Aorta (tissue), 5 donors: ENCODE data around the gene SDCBP2. TPM values are rescaled to one million over a fixed set of nuclear protein-coding genes. Genes with fewer than 3 reads are reported as not detected.

Experiments
- ATAC-seq: fragments of 200-7000 bp; cut with Tn5 transposase; one replicate; pipeline ENCODE4 v1.9.1; 2022; ENCODE audit warnings: moderate library complexity; ENCODE audit not compliant: low FRiP score
- DNase-seq, 2 donors: peaks; one replicate each; pipeline ENCODE4 v3.0.0-alpha.2; 2020
- H3K27ac ChIP-seq, 2 donors: one replicate each; pipeline ENCODE4 v1.5.1; 2013; ENCODE audit warnings: low read length in 2 of 2, mild to moderate bottlenecking in 2 of 2, moderate library complexity in 2 of 2, control low read depth in 1 of 2, inconsistent platforms in 1 of 2, low read depth in 1 of 2
- H3K27me3 ChIP-seq, 2 donors: one replicate each; pipeline ENCODE4 v1.6.1; 2013; ENCODE audit warnings: control low read depth in 1 of 2, low read length in 1 of 2, mild to moderate bottlenecking in 1 of 2, moderate library complexity in 1 of 2; ENCODE audit not compliant: insufficient read depth in 2 of 2, control insufficient read depth in 1 of 2
- H3K36me3 ChIP-seq, 2 donors: one replicate each; pipeline ENCODE4 v1.6.1; 2013; ENCODE audit warnings: control low read depth in 1 of 2, low read length in 1 of 2, mild to moderate bottlenecking in 1 of 2; ENCODE audit not compliant: insufficient read depth in 2 of 2, control insufficient read depth in 1 of 2
- H3K4me1 ChIP-seq, 2 donors: one replicate each; pipeline ENCODE4 v1.6.1; 2013; ENCODE audit warnings: low read length in 2 of 2, control low read depth in 1 of 2, mild to moderate bottlenecking in 1 of 2, moderate library complexity in 1 of 2; ENCODE audit not compliant: insufficient read depth in 2 of 2, control insufficient read depth in 1 of 2
- H3K4me3 ChIP-seq, 2 donors: one replicate each; pipeline ENCODE4 v1.5.1; 2013; ENCODE audit warnings: low read length in 2 of 2, control low read depth in 1 of 2, mild to moderate bottlenecking in 1 of 2
- H3K9me3 ChIP-seq: one replicate; pipeline ENCODE4 v1.6.1; 2013; ENCODE audit warnings: mild to moderate bottlenecking, low read length; ENCODE audit not compliant: control insufficient read depth
- WGBS, 2 donors: extraction: QIAGEN DNeasy Blood & Tissue Kit; methylation state at CpG; one replicate each; pipeline ENCODE4 v1.1.7; 2013; 5-methylcytosine and 5-hydroxymethylcytosine counted together
- intact Hi-C, 2 donors: fragments of 100-400 bp; cut with DNase I; formaldehyde crosslinking; loops; one replicate each; pipeline versions ENCODE4 v1.14.2 to v1.15.0; 2022
- polyA plus RNA-seq, 2 donors: library from polyadenylated mRNA; stranded (reverse); fragments of 200-250 nt; gene quantifications; one replicate each; pipeline ENCODE4 v1.2.3, GENCODE V29; 2013
- total RNA-seq, 2 donors: library from RNA; stranded (reverse); fragmentation: NEBNext Ultra II Directional; extraction: Animal tissue kit (Norgen Biotek cat#: 25700); gene quantifications; one replicate each; pipeline ENCODE4 v1.2.1, GENCODE V29; 2021
- donor health status: healthy with polysubstance abuse.
- donor health status: Bipolar disorder and iron deficiency.
- donor health status: DM: no; HTN: no; CAD: no.
- donor health status: DM: no; HTN: no; CAD: no.
- donor health status: DM: yes; HTN: yes; CAD: no.

SDCBP2 gene
- total and polyA plus RNA-seq, 4 donors, result 4.0 to 63.4 (median 6.1) TPM

- Histone ChIP-seq H3K4me3 (no peak overlapping the region), H3K4me1 (no peaks in the 10 kb centered on the region), H3K9me3 (no peaks in the 10 kb centered on the region), H3K27ac (no peak overlapping the region), H3K36me3 (no peaks in the 10 kb centered on the region), H3K27me3 (no peaks in the 10 kb centered on the region)
- DNase-seq, result no peak
- ATAC-seq, result no peak
- intact Hi-C loops, result loop anchor here in 1 of 2 donors (10.0 kb wide), 1 partner anchor 1333 kb away; the partner anchor contains the start of gene NOP56
- whole genome bisulfite sequencing, 2 donors, result 60 to 62% methylated on average over 4 of the region's 4 CpGs
These were observed 7.3 kb downstream of the SDCBP2 start for GRCh38 chr20:1321654-1321939.

GRCh38 chr20:1320902-1321653, 7.9 kb downstream of the SDCBP2 start:
- Histone ChIP-seq H3K27ac (no peak overlapping the region), H3K36me3 (no peaks in the 10 kb centered on the region), H3K4me3 (no peak overlapping the region), H3K27me3 (no peaks in the 10 kb centered on the region), H3K4me1 (no peaks in the 10 kb centered on the region), H3K9me3 (no peaks in the 10 kb centered on the region)
- intact Hi-C loops, result loop anchor here in 1 of 2 donors (10.0 kb wide), 1 partner anchor 1334 kb away; the partner anchor contains the start of gene NOP56
- DNase-seq (peak in 1 of 2 donors; percentile 67), ATAC-seq (no peak)
- WGBS, 2 donors, result 61 to 68% methylated on average over 17 of the region's 17 CpGs

GRCh38 chr20:1320016-1320415, 8.9 kb downstream of the SDCBP2 start:
- Histone ChIP-seq H3K27me3 (no peaks in the 10 kb centered on the region), H3K4me1 (no peaks in the 10 kb centered on the region), H3K36me3 (no peaks in the 10 kb centered on the region), H3K4me3 (no peak overlapping the region), H3K27ac (no peak overlapping the region), H3K9me3 (no peaks in the 10 kb centered on the region)
- ATAC-seq (no peak), DNase-seq (peak; percentile 17 to 58)
- WGBS, 2 donors, result 91 to 93% methylated on average over 6 of the region's 6 CpGs
- intact Hi-C loops, result loop anchor here in 1 of 2 donors (10.0 kb wide), 1 partner anchor 1335 kb away; the partner anchor contains the start of gene NOP56

- ATAC-seq, result no peak
- no peak overlapping the region for H3K27ac ChIP-seq
- no peaks in the 10 kb centered on the region for H3K4me1 ChIP-seq
- no peak overlapping the region for H3K4me3 ChIP-seq
- peak in 1 of 2 donors; percentile 52 for DNase-seq
- no peaks in the 10 kb centered on the region for H3K36me3 ChIP-seq
- H3K27me3 ChIP-seq, result no peaks in the 10 kb centered on the region
- intact Hi-C loops, result no loop called here
- no peaks in the 10 kb centered on the region for H3K9me3 ChIP-seq
- WGBS, 2 donors, result 84 to 95% methylated on average over 4 of the region's 4 CpGs
These were observed 9.5 kb downstream of the SDCBP2 start for GRCh38 chr20:1319462-1319861.

GRCh38 chr20:1319051-1319450, 9.9 kb downstream of the SDCBP2 start:
- intact Hi-C loops, result no loop called here

GRCh38 chr20:1317545-1318255, 11.2 kb downstream of the SDCBP2 start:
- Histone ChIP-seq H3K36me3 (no peaks in the 10 kb centered on the region), H3K4me3 (no peak overlapping the region), H3K27me3 (no peaks in the 10 kb centered on the region), H3K4me1 (no peaks in the 10 kb centered on the region), H3K27ac (no peak overlapping the region), H3K9me3 (no peaks in the 10 kb centered on the region)
- no peak for ATAC-seq
- 48% methylated on average over 12 of the region's 12 CpGs for WGBS, 2 donors
- DNase-seq, result peak in 1 of 2 donors; percentile 19
- intact Hi-C loops, result no loop called here

More at GRCh38 chr20:1319051-1319450, 9.9 kb downstream of the SDCBP2 start:
- ATAC-seq (no peak), DNase-seq (peak in 1 of 2 donors; percentile 9)
- no peak overlapping the region for H3K27ac ChIP-seq
- WGBS, 2 donors, result 79 to 81% methylated on average over 4 of the region's 4 CpGs
- no peaks in the 10 kb centered on the region for H3K36me3 ChIP-seq
- H3K4me3 ChIP-seq, result no peak overlapping the region
- H3K27me3 ChIP-seq, result no peaks in the 10 kb centered on the region
- H3K4me1 ChIP-seq, result no peaks in the 10 kb centered on the region
- H3K9me3 ChIP-seq, result no peaks in the 10 kb centered on the region

GRCh38 chr20:1315804-1316203, 13.1 kb downstream of the SDCBP2 start:
- ATAC-seq, result no peak
- Histone ChIP-seq H3K9me3 (no peaks in the 10 kb centered on the region), H3K27me3 (no peaks in the 10 kb centered on the region), H3K4me3 (no peak overlapping the region), H3K36me3 (no peaks in the 10 kb centered on the region), H3K4me1 (no peaks in the 10 kb centered on the region), H3K27ac (no peak overlapping the region)
- peak in 1 of 2 donors; percentile 17 for DNase-seq
- 81 to 91% methylated on average over 5 of the region's 5 CpGs for WGBS, 2 donors
- intact Hi-C loops, result no loop called here

- no peaks in the 10 kb centered on the region for H3K36me3 ChIP-seq
- intact Hi-C loops, result loop anchor here (1.0 to 2.0 kb wide), 3 partner anchors 79 to 125 kb away; partner anchors contain the start of gene FKBP1A (in 1 of the 2)
- H3K4me3 ChIP-seq, result no peak overlapping the region
- no peak overlapping the region for H3K27ac ChIP-seq
- no peaks in the 10 kb centered on the region for H3K9me3 ChIP-seq
- WGBS, 2 donors, result 2 to 13% methylated on average over 24 to 38 of the region's 38 CpGs
- ATAC-seq (peak; percentile 83), DNase-seq (peak; percentile 80 to 92)
- no peaks in the 10 kb centered on the region for H3K27me3 ChIP-seq
- H3K4me1 ChIP-seq, result no peaks in the 10 kb centered on the region
These were observed 15.5 kb downstream of the SDCBP2 start for GRCh38 chr20:1313236-1313964.
